Cardiac muscle cell (in vitro differentiated cells and primary cell): ENCODE results near the gene RFLNA. TPM values are rescaled to one million over a fixed set of nuclear protein-coding genes. Genes with fewer than 3 reads are reported as not detected.

Experiments
- DNase-seq, 2 donors: peaks; one replicate each; pipeline versions ENCODE4 v3.0.0 to v3.0.0-alpha.2; 2010 to 2017; ENCODE audit warnings: low read depth in 1 of 2, low spot score in 1 of 2
- H3K27ac ChIP-seq: fragments of 200-600 bp; sonication (generic); 2 replicates; pipeline ENCODE4 v1.5.1; 2016
- H3K27me3 ChIP-seq: fragments of 200-600 bp; sonication (generic); 2 replicates; pipeline ENCODE4 v1.6.0; 2016; ENCODE audit warnings: control low read depth
- H3K36me3 ChIP-seq: fragments of 200-600 bp; sonication (generic); 2 replicates; pipeline ENCODE4 v1.5.1; 2016; ENCODE audit warnings: control low read depth
- H3K4me1 ChIP-seq: fragments of 200-600 bp; sonication (generic); 2 replicates; pipeline ENCODE4 v1.8.1; 2017; ENCODE audit warnings: low read depth, mild to moderate bottlenecking, mixed run types
- H3K4me3 ChIP-seq: fragments of 200-600 bp; sonication (generic); 2 replicates; pipeline ENCODE4 v1.5.1; 2016; ENCODE audit warnings: mild to moderate bottlenecking
- H3K9me3 ChIP-seq: fragments of 200-600 bp; sonication (generic); 2 replicates; pipeline ENCODE4 v1.5.1; 2017; ENCODE audit warnings: low read depth, mild to moderate bottlenecking, control low read depth
- CTCF ChIP-seq: IDR thresholded peaks from 2 replicates; pipeline ENCODE4 v1.5.1; 2012; ENCODE audit warnings: low read depth, mild to moderate bottlenecking, low read length
- polyA plus RNA-seq: library from polyadenylated mRNA; unstranded; fragments of >200 nt; fragmentation: Nextera tagmentation; extraction: Ambion mirVana; gene quantifications from 2 replicates; pipeline ENCODE4 v1.2.1, GENCODE V29; 2016
- total RNA-seq: library from RNA; depleted of rRNA; stranded (reverse); fragments of >200 nt; gene quantifications from 2 replicates; pipeline ENCODE4 v1.2.3, GENCODE V29; 2016

RFLNA gene
- total and polyA plus RNA-seq, 2 experiments from 2014 or later = 1.8 to 4.5 TPM

GRCh38 chr12:124292385-124292784 is 2.5 kb upstream of the RFLNA start:
- Histone ChIP-seq H3K27me3 (peaks cover 28% of the 10 kb centered on the region), H3K9me3 (no peaks in the 10 kb centered on the region), H3K4me3 (no peak overlapping the region), H3K36me3 (no peaks in the 10 kb centered on the region), H3K27ac (no peak overlapping the region), H3K4me1 (peaks cover 13% of the 10 kb centered on the region)
- no peak for TF ChIP-seq CTCF
- DNase-seq = no peak

GRCh38 chr12:124293286-124294003 is 1.4 kb upstream of the RFLNA start:
- Histone ChIP-seq H3K27me3 (peaks cover 34% of the 10 kb centered on the region), H3K36me3 (no peaks in the 10 kb centered on the region), H3K4me1 (peaks cover 13% of the 10 kb centered on the region), H3K27ac (no peak overlapping the region), H3K9me3 (no peaks in the 10 kb centered on the region), H3K4me3 (no peak overlapping the region)
- TF ChIP-seq CTCF = no peak
- DNase-seq = no peak

- no peak for DNase-seq
- Histone ChIP-seq H3K27ac (no peak overlapping the region), H3K27me3 (peaks cover 34% of the 10 kb centered on the region), H3K4me1 (no peaks in the 10 kb centered on the region), H3K9me3 (no peaks in the 10 kb centered on the region), H3K4me3 (peak overlapping the region; percentile 22), H3K36me3 (no peaks in the 10 kb centered on the region)
- TF ChIP-seq CTCF = no peak
Observed at GRCh38 chr12:124295431-124296058, 652 bp downstream of the RFLNA start.

- TF ChIP-seq CTCF = no peak
- Histone ChIP-seq H3K36me3 (no peaks in the 10 kb centered on the region), H3K27me3 (peaks cover 34% of the 10 kb centered on the region), H3K4me3 (no peak overlapping the region), H3K9me3 (no peaks in the 10 kb centered on the region), H3K27ac (no peak overlapping the region), H3K4me1 (no peaks in the 10 kb centered on the region)
- no peak for DNase-seq
Observed at GRCh38 chr12:124296295-124296915, 1.5 kb downstream of the RFLNA start.

- H3K4me3 ChIP-seq = no peak overlapping the region
Observed at GRCh38 chr12:124296916-124297351, 2.0 kb downstream of the RFLNA start.

More at GRCh38 chr12:124296916-124297351, 2.0 kb downstream of the RFLNA start:
- H3K27ac ChIP-seq = no peak overlapping the region
- no peak for DNase-seq
- H3K4me1 ChIP-seq = no peaks in the 10 kb centered on the region
- H3K9me3 ChIP-seq = no peaks in the 10 kb centered on the region
- no peaks in the 10 kb centered on the region for H3K36me3 ChIP-seq
- H3K27me3 ChIP-seq = peaks cover 34% of the 10 kb centered on the region
- TF ChIP-seq CTCF = no peak
